Gastrocnemius medialis (tissue), 4 donors: ENCODE measurements around the gene TRAPPC8. TPM values are rescaled to one million over a fixed set of nuclear protein-coding genes. Genes with fewer than 3 reads are reported as not detected.
"Not testable (repeated sequence)": the region's sequence is repeated elsewhere in the genome, so short reads cannot be mapped to it uniquely, and the experiment has no call there.

Source experiments
- ATAC-seq, 2 donors: fragments of 150-250 bp; one replicate each; pipeline ENCODE4 v1.9.1; 2016
- DNase-seq, 2 donors: peaks; one replicate each; pipeline ENCODE4 v3.0.0-alpha.2; 2019
- H3K27ac ChIP-seq, 4 donors: fragments of 200-600 bp; sonication (generic); 1 replicate in 1 of 4; 2 replicates in 3 of 4; pipeline ENCODE4 v1.5.1; 2016 to 2018; ENCODE audit warnings: mild to moderate bottlenecking in 2 of 4, moderate library complexity in 1 of 4
- H3K27me3 ChIP-seq, 3 donors: fragments of 200-600 bp; sonication (generic) in 2 of 3; 1 replicate in 1 of 3; 2 replicates in 2 of 3; pipeline versions ENCODE4 v1.5.1 to v1.6.0; 2016 to 2019; ENCODE audit warnings: mild to moderate bottlenecking in 1 of 3, moderate library complexity in 1 of 3
- H3K36me3 ChIP-seq, 2 donors: fragments of 200-600 bp; sonication (generic) in 1 of 2; one replicate each; pipeline ENCODE4 v1.5.1; 2017 to 2018
- H3K4me1 ChIP-seq, 2 donors: fragments of 200-600 bp; sonication (generic) in 1 of 2; one replicate each; pipeline ENCODE4 v1.5.1; 2016 to 2017; ENCODE audit warnings: mild to moderate bottlenecking in 2 of 2
- H3K4me3 ChIP-seq, 4 donors: fragments of 200-600 bp; sonication (generic) in 3 of 4; 1 replicate in 1 of 4; 2 replicates in 3 of 4; pipeline ENCODE4 v1.5.1; 2016 to 2019; ENCODE audit warnings: mild to moderate bottlenecking in 2 of 4
- H3K9me3 ChIP-seq, 3 donors: fragments of 200-600 bp; sonication (generic) in 2 of 3; 1 replicate in 1 of 3; 2 replicates in 2 of 3; pipeline ENCODE4 v1.5.1; 2016 to 2019
- POLR2A ChIP-seq, 2 donors: fragments of 450-650 bp; IDR thresholded peaks; one replicate each; pipeline ENCODE4 v1.6.1; 2017; ENCODE audit warnings: antibody characterized with exemption in 2 of 2, mild to moderate bottlenecking in 2 of 2, moderate library complexity in 2 of 2
- in situ Hi-C, 4 donors: fragments of 200-750 bp; cut with MboI; loops; one replicate each; pipeline versions ENCODE4 v1.15.0 to v1.8.0; 2017; ENCODE audit warnings: low sequenced_read_pairs in 4 of 4
- intact Hi-C: fragments of 100-400 bp; cut with DNase I; formaldehyde crosslinking; loops from one replicate; pipeline ENCODE4 v1.15.1; 2023; ENCODE audit warnings: low total_unique reads
- total RNA-seq, 4 donors: library from RNA; depleted of rRNA; stranded (reverse); fragments of >200 nt; gene quantifications; one replicate each; pipeline versions ENCODE4 v1.1.0 to v1.2.3, GENCODE V29; 2016
- TF ChIP-seq, protein P1 (sequence below), 5 experiments: fragments of 450-650 bp in 3 of 5; fragments of 200-600 bp in 2 of 5; sonication (generic) in 2 of 5; IDR thresholded peaks in 4 of 5; conservative IDR thresholded peaks in 1 of 5; 1 replicate in 4 of 5; 2 replicates in 1 of 5; pipeline ENCODE4 v1.5.1; 2016 to 2019; ENCODE audit warnings: antibody characterized with exemption in 5 of 5, mild to moderate bottlenecking in 3 of 5, moderate library complexity in 3 of 5

Gene TRAPPC8
- total RNA-seq, 4 donors from 2014 or later, result 29.8 to 40.7 (median 39.1) TPM

DNA sequence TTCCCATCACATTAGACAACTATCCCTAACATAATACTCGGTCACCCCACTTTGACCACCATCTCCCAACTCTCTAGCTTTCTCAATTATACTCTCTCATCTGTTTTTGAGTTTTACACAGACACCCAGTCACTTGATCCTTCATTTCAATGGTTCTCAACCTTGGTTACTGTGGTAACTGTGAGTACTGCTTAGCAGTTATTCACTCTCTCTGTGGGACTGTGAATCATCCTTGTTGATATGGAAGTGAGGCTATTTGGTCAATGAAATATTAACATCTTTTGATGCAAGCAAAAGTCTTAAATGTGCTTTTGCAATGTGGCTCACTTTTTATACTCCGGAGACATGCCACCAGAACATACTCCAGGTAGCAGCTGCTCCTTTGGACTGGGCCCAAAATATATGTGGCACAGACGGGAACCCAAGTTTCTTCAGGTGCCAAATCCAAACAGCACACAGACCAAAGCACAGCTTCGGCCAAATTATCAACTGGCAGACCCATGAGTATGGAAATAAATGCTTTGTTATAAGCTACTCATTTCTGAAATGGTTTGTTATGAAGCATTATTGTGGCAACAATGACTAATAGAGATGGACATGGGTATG lies 107.3 kb downstream of the TRAPPC8 start:
- no peak for DNase-seq
- Histone ChIP-seq H3K4me3 (no peak overlapping the region), H3K9me3 (no peaks in the 10 kb centered on the region), H3K4me1 (no peaks in the 10 kb centered on the region), H3K36me3 (peaks cover 3 to 42% of the 10 kb centered on the region in 2 donors), H3K27ac (no peak overlapping the region), H3K27me3 (no peaks in the 10 kb centered on the region)
- in situ Hi-C loops (no loop called here), intact Hi-C loops (no loop called here)
- ATAC-seq, result no peak
- TF ChIP-seq POLR2A (IDR thresholded peaks at IDR 0.05), result no peak
- TF ChIP-seq, protein P1, sequence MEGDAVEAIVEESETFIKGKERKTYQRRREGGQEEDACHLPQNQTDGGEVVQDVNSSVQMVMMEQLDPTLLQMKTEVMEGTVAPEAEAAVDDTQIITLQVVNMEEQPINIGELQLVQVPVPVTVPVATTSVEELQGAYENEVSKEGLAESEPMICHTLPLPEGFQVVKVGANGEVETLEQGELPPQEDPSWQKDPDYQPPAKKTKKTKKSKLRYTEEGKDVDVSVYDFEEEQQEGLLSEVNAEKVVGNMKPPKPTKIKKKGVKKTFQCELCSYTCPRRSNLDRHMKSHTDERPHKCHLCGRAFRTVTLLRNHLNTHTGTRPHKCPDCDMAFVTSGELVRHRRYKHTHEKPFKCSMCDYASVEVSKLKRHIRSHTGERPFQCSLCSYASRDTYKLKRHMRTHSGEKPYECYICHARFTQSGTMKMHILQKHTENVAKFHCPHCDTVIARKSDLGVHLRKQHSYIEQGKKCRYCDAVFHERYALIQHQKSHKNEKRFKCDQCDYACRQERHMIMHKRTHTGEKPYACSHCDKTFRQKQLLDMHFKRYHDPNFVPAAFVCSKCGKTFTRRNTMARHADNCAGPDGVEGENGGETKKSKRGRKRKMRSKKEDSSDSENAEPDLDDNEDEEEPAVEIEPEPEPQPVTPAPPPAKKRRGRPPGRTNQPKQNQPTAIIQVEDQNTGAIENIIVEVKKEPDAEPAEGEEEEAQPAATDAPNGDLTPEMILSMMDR (IDR thresholded peaks at IDR 0.05 in 4 of 5, conservative IDR thresholded peaks at IDR 0.05 in 1 of 5), result no peak

DNA sequence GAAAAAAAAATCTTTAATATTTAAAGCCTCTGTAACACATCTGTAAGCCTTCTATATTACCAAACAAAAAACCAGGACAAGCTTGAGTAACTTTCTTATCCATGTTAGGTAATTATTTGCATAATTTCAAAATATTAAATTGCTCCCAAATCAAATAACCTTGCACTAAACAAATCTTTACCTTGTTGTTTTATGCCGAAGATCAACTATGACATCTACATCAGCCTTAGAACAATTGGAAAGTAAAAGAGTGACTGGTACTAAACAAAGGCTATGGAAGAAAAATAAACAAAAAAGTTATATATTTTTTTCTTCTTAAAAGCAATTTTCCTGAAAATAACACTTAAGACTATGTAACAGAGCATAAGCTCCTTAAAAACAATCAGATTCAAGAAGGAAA lies 111.0 kb downstream of the TRAPPC8 start:
- no peak for TF ChIP-seq POLR2A (IDR thresholded peaks at IDR 0.05)
- TF ChIP-seq, protein P1 (IDR thresholded peaks at IDR 0.05 in 4 of 5, conservative IDR thresholded peaks at IDR 0.05 in 1 of 5), result no peak

DNA sequence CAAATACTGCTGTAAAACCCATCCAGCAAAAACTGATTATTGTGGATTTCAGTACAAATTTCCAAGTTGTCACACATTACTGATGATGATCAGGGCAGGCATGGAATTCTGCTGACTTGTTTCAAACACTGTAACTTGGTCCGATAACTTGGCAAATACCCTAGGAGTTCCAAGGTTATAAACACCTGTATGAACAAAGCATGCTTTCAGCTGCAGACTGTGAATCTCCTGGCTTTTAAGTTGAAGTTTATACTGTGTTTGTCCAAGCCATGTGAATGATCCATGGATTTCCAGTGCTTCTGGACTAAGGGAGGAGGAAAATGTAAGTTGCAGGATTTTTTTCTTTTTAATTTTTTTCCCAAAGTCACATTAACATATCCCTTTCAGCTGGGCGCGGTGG lies 112.2 kb downstream of the TRAPPC8 start:
- ATAC-seq, result no peak
- Histone ChIP-seq H3K27me3 (no peaks in the 10 kb centered on the region), H3K4me1 (no peaks in the 10 kb centered on the region), H3K9me3 (no peaks in the 10 kb centered on the region), H3K27ac (no peak overlapping the region), H3K4me3 (no peak overlapping the region), H3K36me3 (peaks cover 4 to 19% of the 10 kb centered on the region in 2 donors)
- intact Hi-C loops (no loop called here), in situ Hi-C loops (no loop called here)
- no peak for DNase-seq
- TF ChIP-seq, protein P1 (IDR thresholded peaks at IDR 0.05 in 4 of 5, conservative IDR thresholded peaks at IDR 0.05 in 1 of 5), result no peak
- no peak for TF ChIP-seq POLR2A (IDR thresholded peaks at IDR 0.05)

More for the DNA sequence above, 111.0 kb downstream of the TRAPPC8 start:
- H3K27ac ChIP-seq, result no peak overlapping the region
- no peaks in the 10 kb centered on the region for H3K27me3 ChIP-seq
- no peak overlapping the region for H3K4me3 ChIP-seq
- intact Hi-C loops, result no loop called here
- ATAC-seq, result no peak
- H3K9me3 ChIP-seq, result no peaks in the 10 kb centered on the region
- in situ Hi-C loops, result no loop called here
- H3K4me1 ChIP-seq, result no peaks in the 10 kb centered on the region
- DNase-seq, result no peak
- peaks cover 4 to 28% of the 10 kb centered on the region in 2 donors for H3K36me3 ChIP-seq

DNA sequence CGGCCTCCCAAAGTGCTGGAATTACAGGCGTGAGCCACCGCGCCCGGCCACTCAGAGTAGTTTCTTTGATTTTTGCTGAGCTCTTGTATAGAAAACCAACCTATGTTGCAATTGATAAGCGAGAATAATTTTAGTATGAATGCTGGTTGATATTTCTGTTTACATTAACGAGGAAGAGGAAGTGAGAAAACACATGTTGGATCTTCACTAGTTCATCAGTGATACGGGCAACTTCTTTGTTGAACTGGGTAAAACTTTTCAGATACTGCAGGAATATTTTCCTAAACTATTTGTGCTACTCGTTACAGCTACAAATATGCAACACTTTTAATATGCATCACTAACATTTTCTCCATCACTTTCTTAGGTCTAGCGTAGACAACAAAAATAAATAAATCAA lies 114.3 kb downstream of the TRAPPC8 start:
- no peaks in the 10 kb centered on the region for H3K4me1 ChIP-seq
- no peak for DNase-seq
- H3K9me3 ChIP-seq, result no peaks in the 10 kb centered on the region
- no peak overlapping the region for H3K4me3 ChIP-seq
- no peak overlapping the region for H3K27ac ChIP-seq
- in situ Hi-C loops (no loop called here), intact Hi-C loops (no loop called here)
- H3K36me3 ChIP-seq, result peaks cover 4 to 19% of the 10 kb centered on the region in 2 donors
- TF ChIP-seq POLR2A (IDR thresholded peaks at IDR 0.05), result no peak
- TF ChIP-seq, protein P1 (IDR thresholded peaks at IDR 0.05 in 4 of 5, conservative IDR thresholded peaks at IDR 0.05 in 1 of 5), result no peak
- no peak for ATAC-seq
- H3K27me3 ChIP-seq, result no peaks in the 10 kb centered on the region

- ATAC-seq, in situ Hi-C loops, H3K4me1 ChIP-seq, intact Hi-C loops, H3K27ac ChIP-seq, DNase-seq, H3K9me3 ChIP-seq, H3K27me3 ChIP-seq, H3K4me3 ChIP-seq: not testable (repeated sequence)
- H3K36me3 ChIP-seq, result peaks cover 4 to 19% of the 10 kb centered on the region in 2 donors
Measured at GRCh38 chr18:31826673-31827325, 116.1 kb downstream of the TRAPPC8 start.
